ENCODE measurements around the gene ELF5. TPM values are rescaled to one million over a fixed set of nuclear protein-coding genes. Genes with fewer than 3 reads are reported as not detected.

ELF5 gene
- total and polyA plus RNA-seq, 2 of the 13 experiments (the other 11 are each of a cell fraction or from before 2014, with no cell fraction given): 0.51 to 2.6 TPM

- peaks cover 55% of the 10 kb centered on the region for H3K4me1 ChIP-seq (ENCODE audit: insufficient read depth, low read length)
- no TSS peak for BruUV-seq (replicated peaks)
- CTCF ChIA-PET (ENCODE audit: low intra/inter-chr PET ratio, low total read pairs): no interaction called here
- no peak overlapping the region for H3K9ac ChIP-seq (ENCODE audit: insufficient read depth, low read depth, low read length)
- POLR2A ChIA-PET: no interaction called here
- 83% methylated on average over 2 of the region's 2 CpGs for WGBS (ENCODE audit: low lambda C conversion rate)
- no peaks in the 10 kb centered on the region for H4K20me1 ChIP-seq (ENCODE audit: insufficient read depth, low read length)
- no peak overlapping the region for H3K4me3 ChIP-seq (replicated peaks in 1 of 3; ENCODE audit: insufficient read depth in 1 of 3, low read depth in 2 of 3, low read length in 3 of 3)
- intact Hi-C loops (cut with micrococcal nuclease; ENCODE audit: unreplicated experiment): no loop called here
- peaks cover 16 to 73% of the 10 kb centered on the region in 2 experiments for H3K36me3 ChIP-seq (replicated peaks in 1 of 2; ENCODE audit: control insufficient read depth in 1 of 2, insufficient read depth in 2 of 2, low read length in 2 of 2)
- H3K27ac ChIP-seq (ENCODE audit: extremely low read length, insufficient read depth, low read length): no peak overlapping the region
- no peak for TF ChIP-seq ZNF850 (CRISPR knock-in tag; conservative IDR thresholded peaks at IDR 0.05)
- no peak for TF ChIP-seq ZSCAN20 (CRISPR knock-in tag; IDR thresholded peaks at IDR 0.05; ENCODE audit: borderline replicate concordance)
- TF ChIP-seq ARID2 (CRISPR knock-in tag; IDR thresholded peaks at IDR 0.05; ENCODE audit: borderline replicate concordance): no peak
- no peak for TF ChIP-seq MLLT10 (CRISPR knock-in tag; IDR thresholded peaks at IDR 0.05)
- TF ChIP-seq SIN3B (IDR thresholded peaks at IDR 0.05; ENCODE audit: low read length): no peak
- no peak for TF ChIP-seq ZNF792 (CRISPR knock-in tag; IDR thresholded peaks at IDR 0.05)
- TF ChIP-seq RARA (CRISPR knock-in tag; IDR thresholded peaks at IDR 0.05): no peak
- TF ChIP-seq ZSCAN22 (CRISPR knock-in tag; IDR thresholded peaks at IDR 0.05): no peak
- no peak for TF ChIP-seq PRDM15 (CRISPR knock-in tag; IDR thresholded peaks at IDR 0.05)
- no peak for TF ChIP-seq MTF1 (CRISPR knock-in tag; IDR thresholded peaks at IDR 0.05)
- no peak for TF ChIP-seq ZSCAN30 (CRISPR knock-in tag; IDR thresholded peaks at IDR 0.05)
- TF ChIP-seq REL (CRISPR knock-in tag; conservative IDR thresholded peaks at IDR 0.05): no peak
- TF ChIP-seq THAP8 (CRISPR knock-in tag; IDR thresholded peaks at IDR 0.05; ENCODE audit: borderline replicate concordance): no peak
- FAIRE-seq (no peak), ATAC-seq (no peak), DNase-seq (ENCODE audit: low spot score) (no peak)
- H3K27me3 ChIP-seq (ENCODE audit: control insufficient read depth in 1 of 2, insufficient read depth in 2 of 2, low read length in 2 of 2): no peaks in the 10 kb centered on the region
- no peak overlapping the region for H2AFZ ChIP-seq (ENCODE audit: low read length)
- in situ Hi-C loops (cut with HindIII; ENCODE audit: extremely low pct_ligation_motif_present, low pct_unique_long_range_greater_than_20kb): no loop called here
- no peaks in the 10 kb centered on the region for H3K9me3 ChIP-seq (ENCODE audit: low read length)
- H3K4me2 ChIP-seq (ENCODE audit: low read depth, low read length): no peak overlapping the region
- peaks cover 3% of the 10 kb centered on the region for H3K79me2 ChIP-seq (ENCODE audit: insufficient read depth, low read length)
Observed at GRCh38 chr11:34457607-34458006, 56.0 kb downstream of the ELF5 start.

All from HepG2 (cell line).